Keratinocyte (primary cell): ENCODE measurements around the gene ABCG1. TPM values are rescaled to one million over a fixed set of nuclear protein-coding genes. Genes with fewer than 3 reads are reported as not detected.

Experiments
- DNase-seq: peaks from one replicate; pipeline ENCODE4 v3.0.0-alpha.2; 2011; ENCODE audit warnings: low read depth, missing footprints, low spot score
- FAIRE-seq: peaks from 2 replicates; lab custom pipeline; 2011; peaks lifted over from hg19 to GRCh38; lab: Jason Lieb, UNC
- H2AFZ ChIP-seq: 2 replicates; pipeline ENCODE4 v1.6.0; 2012; ENCODE audit warnings: low read length, control low read depth, inconsistent platforms; ENCODE audit not compliant: control insufficient read depth
- H3K27ac ChIP-seq: 2 replicates; pipeline ENCODE4 v1.5.1; 2011; ENCODE audit warnings: low read length; ENCODE audit not compliant: control insufficient read depth, insufficient read depth
- H3K27me3 ChIP-seq: 3 replicates; pipeline ENCODE4 v1.6.0; 2011; ENCODE audit warnings: low read length; ENCODE audit not compliant: control insufficient read depth, insufficient read depth; ENCODE audit errors: extremely low read depth
- H3K36me3 ChIP-seq, 2 experiments: 2 replicates in 1 of 2; 3 replicates in 1 of 2; pipeline ENCODE4 v1.5.1; 2011; ENCODE audit warnings: low read length in 2 of 2, mild to moderate bottlenecking in 1 of 2; ENCODE audit not compliant: control insufficient read depth in 2 of 2, insufficient read depth in 2 of 2; ENCODE audit errors: extremely low read depth in 1 of 2
- H3K4me1 ChIP-seq: 3 replicates; pipeline ENCODE4 v1.5.1; 2011; ENCODE audit warnings: low read length; ENCODE audit not compliant: control insufficient read depth, insufficient read depth; ENCODE audit errors: extremely low read depth
- H3K4me2 ChIP-seq: 3 replicates; pipeline ENCODE4 v1.6.0; 2011; ENCODE audit warnings: low read depth, low read length; ENCODE audit not compliant: control insufficient read depth, insufficient read depth; ENCODE audit errors: extremely low read depth
- H3K4me3 ChIP-seq, 3 experiments: fragments of 200-600 bp in 1 of 3; sonication (generic) in 1 of 3; 2 replicates in 2 of 3; 3 replicates in 1 of 3; pipeline ENCODE4 v1.5.1; 2011 to 2016; ENCODE audit warnings: low read length in 3 of 3, mild to moderate bottlenecking in 3 of 3, control low read depth in 2 of 3, inconsistent platforms in 1 of 3, low read depth in 1 of 3, mixed read lengths in 1 of 3, mixed run types in 1 of 3, moderate library complexity in 1 of 3; ENCODE audit not compliant: control insufficient read depth in 2 of 3, insufficient read depth in 2 of 3; ENCODE audit errors: extremely low read depth in 1 of 3
- H3K79me2 ChIP-seq: 2 replicates; pipeline ENCODE4 v1.6.0; 2012; ENCODE audit warnings: low read length; ENCODE audit not compliant: control insufficient read depth, insufficient read depth
- H3K9ac ChIP-seq: 3 replicates; pipeline ENCODE4 v1.6.0; 2011; ENCODE audit warnings: low read length; ENCODE audit not compliant: control insufficient read depth, insufficient read depth; ENCODE audit errors: extremely low read depth
- H3K9me1 ChIP-seq: 3 replicates; pipeline ENCODE4 v1.6.0; 2011; ENCODE audit warnings: low read length; ENCODE audit not compliant: control insufficient read depth, insufficient read depth; ENCODE audit errors: extremely low read depth
- H3K9me3 ChIP-seq: 2 replicates; pipeline ENCODE4 v1.5.1; 2012; ENCODE audit warnings: low read depth, low read length; ENCODE audit not compliant: control insufficient read depth
- H4K20me1 ChIP-seq: 3 replicates; pipeline ENCODE4 v1.6.0; 2011; ENCODE audit warnings: low read length; ENCODE audit not compliant: control insufficient read depth, insufficient read depth; ENCODE audit errors: extremely low read depth
- CTCF ChIP-seq, 3 experiments: IDR thresholded peaks in 1 of 3; conservative IDR thresholded peaks in 1 of 3; optimal IDR thresholded peaks in 1 of 3; 2 replicates in 2 of 3; 3 replicates in 1 of 3; pipeline versions ENCODE3 to v1.5.1; 2011; ENCODE audit warnings: low read length in 3 of 3, mild to moderate bottlenecking in 3 of 3, moderate library complexity in 2 of 3, control low read depth in 1 of 3, inconsistent platforms in 1 of 3; ENCODE audit not compliant: insufficient read depth in 2 of 3; ENCODE audit errors: extremely low read depth in 1 of 3
- EZH2 ChIP-seq: IDR thresholded peaks from one replicate; pipeline ENCODE4 v1.6.1; 2012; ENCODE audit warnings: inconsistent platforms, mild to moderate bottlenecking, low read length, moderate library complexity
- dilution Hi-C: fragments of 300-500 bp; cut with MboI; formaldehyde crosslinking; loops from one replicate; pipeline ENCODE4 v1.7.0; 2020; ENCODE audit warnings: low sequenced_read_pairs; ENCODE audit not compliant: extremely low pct_ligation_motif_present
- polyA plus RNA-seq, 5 experiments: library from polyadenylated mRNA; depleted of rRNA in 3 of 5; stranded (reverse) in 3 of 5; stranded (forward) in 1 of 5; unstranded in 1 of 5; fragments of >200 nt; gene quantifications; 1 replicate in 1 of 5; 2 replicates in 3 of 5; 3 replicates in 1 of 5; pipeline versions ENCODE4 v1.2.1 to v1.2.3, GENCODE V29; 2011 to 2012; ENCODE audit warnings: missing spikeins in 2 of 5, low read depth in 1 of 5, low replicate concordance in 1 of 5

Gene ABCG1
- polyA plus RNA-seq, 1 donor (not counting 4 experiments of a cell fraction or from before 2014, with no cell fraction given), result 3.3 TPM

DNA sequence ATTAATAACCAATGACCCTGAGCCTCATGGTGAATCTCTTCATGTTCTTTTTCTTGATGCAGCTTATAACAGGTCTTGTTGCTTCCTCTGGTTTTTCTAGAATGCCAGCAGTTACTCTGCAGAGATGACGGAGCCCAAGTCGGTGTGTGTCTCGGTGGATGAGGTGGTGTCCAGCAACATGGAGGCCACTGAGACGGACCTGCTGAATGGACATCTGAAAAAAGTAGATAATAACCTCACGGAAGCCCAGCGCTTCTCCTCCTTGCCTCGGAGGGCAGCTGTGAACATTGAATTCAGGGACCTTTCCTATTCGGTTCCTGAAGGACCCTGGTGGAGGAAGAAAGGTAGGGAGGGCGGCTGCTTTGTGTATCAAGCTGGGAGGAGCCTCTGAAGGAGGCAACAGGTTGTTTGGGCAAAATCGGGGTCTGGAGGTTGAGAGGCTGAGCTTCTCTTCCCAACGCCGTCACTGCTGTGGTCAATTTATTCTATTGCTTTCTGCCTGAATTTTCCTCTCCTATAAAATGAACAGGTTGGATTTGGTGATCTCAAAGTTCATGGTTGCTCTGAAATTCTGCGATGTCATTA lies 6.7 kb downstream of the ABCG1 start:
- TF ChIP-seq EZH2 (no peak), CTCF (optimal IDR thresholded peaks at IDR 0.05 in 1 of 3, IDR thresholded peaks at IDR 0.05 in 1 of 3, conservative IDR thresholded peaks at IDR 0.05 in 1 of 3; ENCODE audit: extremely low read depth in 1 of 3, insufficient read depth in 2 of 3, low read length in 3 of 3) (no peak)
- no peak for FAIRE-seq
- Histone ChIP-seq H3K9me3 (no peaks in the 10 kb centered on the region), H3K4me3 (no peak overlapping the region), H3K9me1 (peaks cover 3% of the 10 kb centered on the region), H2AFZ (no peak overlapping the region), H4K20me1 (no peaks in the 10 kb centered on the region), H3K27me3 (no peaks in the 10 kb centered on the region), H3K4me2 (no peak overlapping the region), H3K9ac (no peak overlapping the region), H3K79me2 (no peaks in the 10 kb centered on the region), H3K27ac (no peak overlapping the region), H3K4me1 (peaks cover 17% of the 10 kb centered on the region), H3K36me3 (no peaks in the 10 kb centered on the region)
- dilution Hi-C loops, result no loop called here
- no peak for DNase-seq

DNA sequence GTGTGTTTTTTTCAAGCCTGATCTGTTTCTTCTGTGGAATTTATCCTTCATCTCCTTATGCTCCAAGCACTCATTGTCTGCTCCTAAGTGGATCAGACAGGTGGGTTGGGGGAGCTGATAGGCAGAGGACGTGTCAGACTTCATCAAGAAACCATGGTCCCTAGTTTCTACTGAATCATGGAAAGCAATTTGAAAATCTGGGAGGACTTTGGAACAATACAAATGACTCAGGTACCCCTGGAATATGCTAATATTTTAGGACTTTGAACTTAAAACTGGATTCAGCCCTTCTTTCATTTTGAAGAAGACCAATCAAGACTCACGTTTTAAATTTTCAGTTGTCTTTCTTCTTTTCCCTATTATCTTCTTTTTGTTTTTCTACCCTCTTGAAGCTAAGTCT lies 7.7 kb downstream of the ABCG1 start:
- Histone ChIP-seq H3K9ac (no peak overlapping the region), H2AFZ (no peak overlapping the region), H3K27ac (no peak overlapping the region), H3K4me3 (no peak overlapping the region), H3K36me3 (no peaks in the 10 kb centered on the region), H4K20me1 (no peaks in the 10 kb centered on the region), H3K27me3 (no peaks in the 10 kb centered on the region), H3K9me3 (no peaks in the 10 kb centered on the region), H3K4me1 (peaks cover 26% of the 10 kb centered on the region), H3K79me2 (no peaks in the 10 kb centered on the region), H3K9me1 (peaks cover 3% of the 10 kb centered on the region), H3K4me2 (no peak overlapping the region)
- TF ChIP-seq CTCF (optimal IDR thresholded peaks at IDR 0.05 in 1 of 3, IDR thresholded peaks at IDR 0.05 in 1 of 3, conservative IDR thresholded peaks at IDR 0.05 in 1 of 3; ENCODE audit: extremely low read depth in 1 of 3, insufficient read depth in 2 of 3, low read length in 3 of 3) (no peak), EZH2 (no peak)
- FAIRE-seq, result no peak
- dilution Hi-C loops, result no loop called here
- no peak for DNase-seq
